Measurements from ENCODE around the gene APCDD1.
"Not testable (repeated sequence)": the region's sequence is repeated elsewhere in the genome, so short reads cannot be mapped to it uniquely, and the experiment has no call there.

Gene APCDD1

GRCh38 chr18:10487154-10487553, 32.7 kb downstream of the APCDD1 start:
- DNase-seq, result no peak

DNA sequence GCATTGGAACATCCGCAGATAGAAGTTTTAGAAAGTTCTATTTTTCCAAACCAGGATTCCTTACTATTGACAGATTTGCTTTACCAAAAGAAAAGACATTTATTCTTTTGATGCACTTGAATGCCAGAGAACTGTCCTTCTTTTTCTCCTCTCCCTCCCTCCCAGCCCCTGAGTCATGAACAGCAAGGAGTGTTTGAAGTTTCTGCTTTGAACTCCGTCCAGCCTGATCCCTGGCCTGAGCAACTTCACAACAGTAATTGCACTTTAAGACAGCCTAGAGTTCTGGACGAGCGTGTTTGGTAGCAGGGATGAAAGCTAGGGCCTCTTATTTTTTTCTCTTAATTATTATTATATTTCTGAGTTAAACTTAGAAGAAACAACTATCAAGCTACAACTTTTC, 33.6 kb downstream of the APCDD1 start:
- peak in 1 of 56 donors; percentile 28 for DNase-seq

DNA sequence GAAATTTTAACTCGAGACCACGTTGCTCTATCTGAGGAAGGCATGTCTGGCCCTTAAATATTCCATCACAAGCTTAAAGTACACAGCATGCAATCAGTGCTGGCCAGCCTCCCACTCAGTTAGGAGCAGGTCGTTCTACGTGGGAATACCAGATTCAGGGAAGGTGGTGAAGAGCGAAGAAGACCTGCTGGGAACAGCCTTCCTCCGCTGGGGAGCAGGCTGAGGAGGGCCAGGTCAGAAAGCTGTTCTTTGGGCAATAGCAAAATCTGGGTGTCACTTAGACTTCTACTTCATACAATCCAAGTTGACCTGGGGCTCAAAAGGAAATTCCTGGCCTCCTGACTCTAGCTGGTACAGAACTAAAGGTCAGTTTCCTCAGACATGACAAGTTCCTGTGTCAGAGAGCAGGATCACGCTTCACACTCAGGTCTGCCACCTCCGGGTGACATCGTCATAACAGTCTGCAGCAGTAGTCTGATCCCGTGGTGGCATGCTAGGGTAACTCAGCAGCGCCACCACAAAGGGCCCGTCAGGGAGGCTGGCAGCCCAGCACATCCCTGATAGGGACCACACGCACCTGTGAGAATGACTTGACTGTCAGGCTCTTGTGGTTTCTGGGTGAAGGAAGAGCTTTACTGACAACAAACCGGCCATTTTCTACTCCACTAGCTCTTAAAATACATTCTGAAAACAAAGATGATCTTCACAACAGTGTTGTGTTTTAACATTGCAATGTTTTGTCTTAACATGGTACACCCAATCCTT, 36.1 kb downstream of the APCDD1 start:
- peak in 12 of 56 donors; percentile 18 to 67 (median 28) for DNase-seq

- DNase-seq, result no peak
Observed at GRCh38 chr18:10495936-10496335, 41.5 kb downstream of the APCDD1 start.

DNA sequence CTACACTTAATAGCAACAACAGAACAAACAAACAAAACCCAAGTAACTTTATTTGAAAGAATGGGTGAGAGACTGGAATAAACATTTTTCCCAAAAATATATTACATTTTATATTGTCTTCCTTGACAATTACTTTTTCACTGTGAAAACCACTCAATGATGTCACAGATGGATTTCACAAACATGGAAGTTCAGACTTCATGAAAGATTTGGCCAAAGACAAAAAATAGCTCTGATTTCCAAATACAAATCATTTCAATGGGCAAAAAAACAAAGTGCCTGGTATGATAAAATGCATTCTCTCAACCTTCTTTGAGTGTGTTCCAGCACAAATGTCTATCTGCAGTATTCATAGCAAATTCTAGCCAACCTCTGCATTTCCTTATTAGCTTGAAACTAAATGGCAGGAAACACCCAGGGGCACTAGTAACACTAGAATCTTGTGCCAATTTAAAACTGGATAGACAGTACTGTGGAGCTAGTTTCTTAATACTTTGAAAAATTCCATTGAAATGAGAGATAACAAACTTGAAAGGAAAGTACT, 42.8 kb downstream of the APCDD1 start:
- no peak for DNase-seq

DNA sequence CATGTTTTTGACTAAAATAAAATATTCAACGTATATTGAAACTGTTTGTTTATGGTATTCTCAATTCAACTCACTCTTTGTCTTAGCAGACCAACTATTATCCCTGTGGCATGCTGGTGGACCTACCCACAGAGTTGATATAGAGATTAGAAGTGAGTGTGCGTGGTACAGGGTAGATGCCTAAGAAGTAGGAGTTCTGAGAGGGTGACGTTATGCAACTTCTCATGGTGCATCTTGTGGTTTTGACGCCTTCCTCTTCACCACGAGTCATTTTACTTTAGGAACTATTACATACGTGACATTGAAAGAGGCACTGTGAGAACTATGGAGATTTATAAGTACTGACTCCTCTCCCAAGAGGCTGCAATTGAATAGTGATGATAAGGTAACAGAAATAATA, 44.8 kb downstream of the APCDD1 start:
- no peak for DNase-seq

DNA sequence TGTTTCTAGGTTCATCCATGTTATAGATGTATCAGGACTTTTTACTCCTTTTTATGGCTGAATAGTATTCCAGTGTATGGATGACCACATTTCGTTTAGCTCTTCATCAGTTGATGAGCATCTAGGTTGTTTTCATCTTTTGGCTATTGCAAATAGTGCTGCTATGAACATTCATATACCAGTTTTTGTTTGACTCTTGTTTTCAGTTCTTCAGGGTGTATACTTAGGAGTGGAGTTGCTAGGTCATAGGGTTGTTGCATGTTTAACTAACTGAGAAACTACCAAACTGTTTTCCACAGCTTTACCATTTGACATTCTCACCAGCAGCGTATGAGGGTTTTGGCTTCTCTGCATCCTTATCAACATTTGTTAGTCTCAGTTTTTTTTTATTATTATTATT, 45.6 kb downstream of the APCDD1 start:
- DNase-seq, result no peak

GRCh38 chr18:10504723-10505122, 50.3 kb downstream of the APCDD1 start:
- no peak for DNase-seq

DNA sequence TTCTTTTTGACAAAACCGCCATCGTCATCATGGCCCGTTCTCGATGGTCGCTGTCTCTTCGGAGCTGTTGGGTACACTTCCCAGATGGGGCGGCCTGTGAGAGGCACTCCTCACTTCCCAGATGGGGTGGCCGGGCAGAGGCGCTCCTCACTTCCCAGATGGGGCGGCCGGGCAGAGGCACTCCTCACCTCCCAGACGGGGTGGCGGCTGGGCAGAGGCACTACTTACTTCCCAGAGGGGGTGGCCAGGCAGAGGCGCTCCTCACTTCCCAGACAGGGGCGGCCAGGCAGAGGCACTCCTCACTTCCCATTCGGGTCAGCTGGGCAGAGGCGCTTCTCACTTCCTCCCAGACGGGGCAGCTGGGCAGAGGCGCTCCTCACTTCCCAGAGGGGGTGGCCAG, 51.5 kb downstream of the APCDD1 start:
- not testable (repeated sequence) for DNase-seq

- DNase-seq, result no peak
Observed at GRCh38 chr18:10508591-10508990, 54.2 kb downstream of the APCDD1 start.

DNA sequence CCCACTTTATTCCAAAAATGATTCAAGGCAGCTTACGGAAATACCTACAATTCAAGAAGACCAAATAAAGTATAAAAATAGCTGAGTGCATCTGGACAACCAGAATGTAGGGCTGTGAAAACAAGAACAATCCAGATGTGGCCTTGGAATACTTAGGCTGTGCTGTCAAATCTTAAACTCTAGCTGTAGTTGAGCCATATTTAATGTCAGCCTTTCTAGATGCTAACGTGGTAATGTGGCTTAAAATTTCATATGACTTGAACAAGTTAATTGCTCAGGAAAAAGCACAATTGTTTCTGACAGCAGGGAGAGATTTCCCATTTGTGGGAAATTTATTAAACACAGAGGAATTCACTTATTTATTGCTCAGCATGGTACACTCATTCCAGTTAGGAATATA, 56.8 kb downstream of the APCDD1 start:
- DNase-seq, result no peak

- peak in 10 of 56 donors; percentile 11 to 47 (median 27) for DNase-seq
Observed at GRCh38 chr18:10514082-10514481, 59.6 kb downstream of the APCDD1 start.

DNA sequence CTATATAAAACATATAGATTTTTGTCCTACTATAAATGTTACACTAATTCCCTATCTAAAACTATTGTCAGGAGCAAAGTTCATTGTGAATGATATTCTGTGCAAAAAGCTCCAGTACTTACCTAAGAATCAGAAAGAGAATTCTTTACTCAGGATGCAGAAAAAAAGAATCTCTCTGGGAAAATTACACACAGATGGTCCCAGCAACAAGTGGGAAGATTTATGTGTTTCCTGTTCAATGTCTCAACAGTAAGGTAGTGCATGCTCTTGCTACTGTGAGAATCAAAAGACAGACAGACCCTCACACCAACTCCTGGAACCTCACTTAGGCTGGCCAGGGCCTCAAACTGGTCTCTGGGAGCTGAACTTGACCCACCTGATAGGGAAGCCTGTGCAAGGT, 60.2 kb downstream of the APCDD1 start:
- no peak for DNase-seq

DNA sequence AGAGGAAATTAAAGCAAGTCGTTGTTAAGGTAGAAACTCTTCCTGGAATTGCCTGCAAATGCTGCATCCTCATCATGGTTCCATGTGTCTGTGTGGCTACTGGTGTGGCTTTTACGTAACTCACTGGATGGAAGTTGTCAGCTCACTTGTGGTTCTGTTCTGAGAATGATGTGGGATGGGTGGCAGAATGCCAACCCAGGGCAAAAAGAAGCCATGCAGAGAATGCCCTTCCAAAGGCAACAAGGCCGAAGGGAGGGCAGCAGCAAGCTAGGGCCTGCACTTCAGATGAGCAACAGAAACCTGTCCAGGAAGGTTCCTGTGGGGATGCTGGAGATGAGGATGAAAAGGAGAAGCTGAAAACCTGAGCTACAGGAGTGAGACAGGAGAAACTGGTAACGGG, 61.0 kb downstream of the APCDD1 start:
- peak in 1 of 56 donors; percentile 22 for DNase-seq

- no peak for DNase-seq
Observed at GRCh38 chr18:10516078-10516477, 61.6 kb downstream of the APCDD1 start.

DNA sequence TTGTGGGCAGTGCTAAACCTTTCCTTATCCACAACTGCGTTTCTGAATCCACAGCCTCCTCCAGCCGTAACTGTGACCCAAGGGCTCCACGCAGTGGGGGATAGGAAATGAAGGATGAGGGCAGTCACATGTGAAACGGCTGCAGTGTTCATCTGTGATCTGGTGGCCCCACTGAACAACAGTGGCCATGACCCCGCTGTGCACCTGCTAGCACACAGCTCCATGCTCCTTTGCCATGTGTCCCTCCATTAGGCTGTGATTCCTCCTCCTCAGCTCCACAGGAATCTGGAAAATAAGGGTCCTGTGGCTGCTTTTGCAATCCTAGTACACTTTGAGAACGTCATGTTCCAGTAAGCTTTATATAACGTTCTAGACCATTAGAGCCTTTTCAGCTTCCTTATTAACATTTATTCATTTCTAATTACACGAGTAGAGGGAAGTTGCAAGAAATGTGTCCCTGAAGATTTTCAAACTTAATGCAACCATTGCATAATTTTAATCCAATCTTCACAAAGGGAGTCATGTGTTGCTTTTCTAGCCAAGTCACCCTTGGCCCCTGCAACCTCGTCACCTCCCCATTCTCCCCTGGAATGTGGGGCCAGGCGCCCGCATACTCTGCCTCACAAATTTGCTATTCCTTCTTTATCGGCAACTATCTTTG, 64.3 kb downstream of the APCDD1 start:
- DNase-seq, result peak in 51 of 56 donors; percentile 24 to 88 (median 64)

DNA sequence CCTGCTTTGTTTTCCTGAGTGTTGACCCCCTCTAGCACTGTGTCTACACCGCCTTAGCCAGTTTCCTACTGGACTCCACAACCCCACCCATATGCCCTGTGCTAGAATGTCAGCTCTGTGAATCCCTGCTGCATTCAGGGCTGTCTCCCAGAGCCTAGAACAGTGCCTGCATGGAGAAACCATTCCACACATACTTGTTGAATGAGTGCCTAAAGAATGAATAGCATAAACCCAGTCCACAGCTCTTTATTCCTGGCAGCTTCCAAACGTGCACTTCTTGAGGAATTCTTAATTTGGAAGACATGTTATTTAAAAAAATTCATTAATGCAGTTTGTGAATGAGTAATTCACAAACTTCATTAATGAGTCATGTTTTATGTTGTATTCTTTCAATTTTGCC, 64.9 kb downstream of the APCDD1 start:
- no peak for DNase-seq

DNA sequence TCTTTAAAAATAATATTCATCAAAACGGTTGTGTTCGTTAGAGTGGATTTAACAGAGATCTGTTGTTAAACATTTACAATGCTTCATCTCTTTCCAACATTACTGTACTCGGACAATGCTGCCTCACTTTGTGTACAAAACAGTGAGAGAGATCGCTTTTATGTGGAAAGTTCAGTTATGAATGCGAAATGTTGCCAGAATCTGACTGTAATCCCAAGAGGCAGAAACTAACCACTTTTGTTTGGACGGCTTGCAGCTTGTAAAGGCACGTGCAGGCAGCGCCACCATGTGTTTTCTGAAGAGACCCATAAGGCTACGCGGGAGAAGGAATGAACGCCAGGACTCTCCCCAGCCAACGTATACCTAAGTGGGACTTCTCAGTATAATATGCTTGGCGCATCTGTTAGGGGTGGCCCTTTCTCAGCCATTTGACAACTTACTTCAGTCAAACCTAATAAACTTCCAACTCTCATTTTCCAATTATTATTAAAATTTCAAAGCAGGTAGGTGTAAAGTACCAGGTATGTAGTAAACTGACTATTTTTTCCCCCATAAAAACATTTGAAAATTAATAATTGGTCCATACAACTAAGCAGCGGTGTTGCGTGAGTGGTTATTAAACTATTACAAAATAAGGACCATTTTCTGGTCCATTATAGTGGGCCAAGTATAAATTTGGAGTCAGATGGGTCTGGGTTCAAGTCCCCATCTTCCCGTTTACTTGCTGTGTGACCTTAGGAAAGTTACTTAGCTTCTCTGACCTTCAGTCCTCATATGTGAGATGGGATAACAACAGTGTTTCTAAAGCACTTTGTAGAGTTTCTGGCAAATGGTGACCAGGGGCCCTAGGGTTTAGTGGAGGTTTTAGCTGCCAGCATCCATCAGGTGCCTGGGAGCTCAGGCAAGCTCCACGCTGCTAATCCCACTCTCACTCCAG, 65.8 kb downstream of the APCDD1 start:
- peak in 49 of 56 donors; percentile 14 to 86 (median 66) for DNase-seq

- no peak for DNase-seq
Observed at GRCh38 chr18:10521566-10521965, 67.1 kb downstream of the APCDD1 start.

GRCh38 chr18:10522574-10522973, 68.1 kb downstream of the APCDD1 start:
- no peak for DNase-seq

DNA sequence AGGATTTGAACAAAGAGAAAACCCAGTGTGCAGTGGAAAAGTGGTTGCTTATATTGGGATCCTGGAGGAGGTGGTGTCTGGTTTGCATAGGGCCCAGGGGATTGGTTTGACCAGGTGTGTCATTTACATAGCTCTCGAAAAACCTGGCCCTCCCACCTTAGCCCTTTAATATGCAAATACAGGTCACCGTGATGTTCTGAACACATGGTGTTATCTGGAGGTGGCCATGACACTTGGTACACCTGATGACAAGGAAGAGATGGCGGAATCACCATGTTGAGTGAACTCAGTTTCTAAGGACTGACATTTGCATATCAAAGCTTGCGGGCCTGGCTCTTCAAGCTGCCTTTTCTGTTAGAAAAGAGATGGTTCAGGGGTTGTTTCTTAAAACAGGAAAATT, 69.1 kb downstream of the APCDD1 start:
- DNase-seq, result no peak
